Non-pigmented ciliary epithelial cell (primary cell): ENCODE data around the gene GPR148.

Experiments used
- DNase-seq: peaks from one replicate; pipeline ENCODE4 v3.0.0-alpha.2; 2010; ENCODE audit warnings: low read depth

The GPR148 gene

GRCh38 chr2:130769343-130769907, 40.6 kb downstream of the GPR148 start:
- no peak for DNase-seq

- no peak for DNase-seq
Observed at GRCh38 chr2:130776550-130776949, 47.7 kb downstream of the GPR148 start.

- no peak for DNase-seq
Observed at GRCh38 chr2:130778781-130779180, 49.9 kb downstream of the GPR148 start.
